Measurements from ENCODE around the gene METAP1D.

DNA sequence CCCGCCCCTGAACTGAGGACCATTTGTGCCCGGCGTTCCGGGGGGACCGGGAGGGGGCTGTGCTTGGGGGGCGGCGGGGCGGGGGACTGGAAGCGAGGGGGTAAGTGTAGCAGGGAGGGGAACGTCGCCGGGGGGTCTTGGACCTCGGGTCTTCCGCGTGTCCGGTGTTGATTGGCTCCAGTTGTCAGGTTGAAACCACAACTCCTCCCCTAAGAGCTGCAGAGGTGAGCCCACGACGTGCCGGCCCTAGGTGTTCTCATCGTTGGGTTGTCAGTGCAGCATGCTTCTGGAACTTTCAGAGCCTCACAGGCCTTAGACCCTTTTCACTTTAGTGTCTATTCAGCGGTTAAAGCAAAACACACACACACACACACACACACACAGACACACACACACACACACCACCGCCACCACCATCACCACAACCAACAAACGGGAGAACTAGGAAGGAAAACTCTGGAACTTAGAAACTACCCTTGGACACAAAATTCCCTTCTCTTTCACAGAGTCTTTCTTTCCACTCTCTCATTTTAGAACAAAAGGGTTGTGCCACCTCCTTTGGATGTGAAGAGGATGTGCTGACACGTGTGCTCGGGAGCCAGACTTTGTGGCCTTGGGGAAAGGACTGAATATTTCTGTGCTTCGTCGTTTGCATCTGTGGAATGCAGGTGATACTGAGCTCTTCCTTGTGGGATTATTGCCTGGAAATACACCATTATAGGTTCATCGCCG lies 109.7 kb downstream of the METAP1D start:
- TF ChIP-seq, protein P1, sequence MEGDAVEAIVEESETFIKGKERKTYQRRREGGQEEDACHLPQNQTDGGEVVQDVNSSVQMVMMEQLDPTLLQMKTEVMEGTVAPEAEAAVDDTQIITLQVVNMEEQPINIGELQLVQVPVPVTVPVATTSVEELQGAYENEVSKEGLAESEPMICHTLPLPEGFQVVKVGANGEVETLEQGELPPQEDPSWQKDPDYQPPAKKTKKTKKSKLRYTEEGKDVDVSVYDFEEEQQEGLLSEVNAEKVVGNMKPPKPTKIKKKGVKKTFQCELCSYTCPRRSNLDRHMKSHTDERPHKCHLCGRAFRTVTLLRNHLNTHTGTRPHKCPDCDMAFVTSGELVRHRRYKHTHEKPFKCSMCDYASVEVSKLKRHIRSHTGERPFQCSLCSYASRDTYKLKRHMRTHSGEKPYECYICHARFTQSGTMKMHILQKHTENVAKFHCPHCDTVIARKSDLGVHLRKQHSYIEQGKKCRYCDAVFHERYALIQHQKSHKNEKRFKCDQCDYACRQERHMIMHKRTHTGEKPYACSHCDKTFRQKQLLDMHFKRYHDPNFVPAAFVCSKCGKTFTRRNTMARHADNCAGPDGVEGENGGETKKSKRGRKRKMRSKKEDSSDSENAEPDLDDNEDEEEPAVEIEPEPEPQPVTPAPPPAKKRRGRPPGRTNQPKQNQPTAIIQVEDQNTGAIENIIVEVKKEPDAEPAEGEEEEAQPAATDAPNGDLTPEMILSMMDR (IDR thresholded peaks at IDR 0.05), result no peak
- TF ChIP-seq POLR2A (IDR thresholded peaks at IDR 0.05) (no peak), POLR2AphosphoS5 (IDR thresholded peaks at IDR 0.05) (no peak)

Data from prostate gland (tissue), 2 donors.